HepG2 (cell line): ENCODE measurements around the gene BICRAL. TPM values are rescaled to one million over a fixed set of nuclear protein-coding genes. Genes with fewer than 3 reads are reported as not detected.

Experiments used
- ATAC-seq: fragments of 200-7000 bp; cut with Tn5 transposase; 3 replicates; pipeline ENCODE4 v1.9.1; 2020; ENCODE audit warnings: mild to moderate bottlenecking, moderate library complexity
- BruUV-seq: library from RNA; stranded (reverse); fragments of 400-500 nt; replicated peaks from 2 replicates; lab custom pipeline; 2021; lab: Mats Ljungman, UMichigan
- CTCF ChIA-PET: fragments of 300-600 bp; formaldehyde crosslinking; extraction: SDS; loops from one replicate; lab custom pipeline; 2021; ENCODE audit warnings: low total read pairs, inconsistent platforms, low intra/inter-chr PET ratio; lab: Yijun Ruan, JAX
- POLR2A ChIA-PET: fragments of 350-600 bp; sonication (Branson Sonifier 250); formaldehyde crosslinking; loops from one replicate; lab custom pipeline; 2020; ENCODE audit warnings: antibody characterized with exemption, inconsistent platforms; lab: Yijun Ruan, JAX
- DNase-seq: peaks from one replicate; pipeline ENCODE4 v3.0.0-alpha.2; 2015; ENCODE audit warnings: low spot score
- FAIRE-seq: peaks from 3 replicates; lab custom pipeline; 2011; peaks lifted over from hg19 to GRCh38; lab: Jason Lieb, UNC
- H2AFZ ChIP-seq: one replicate; pipeline ENCODE4 v1.6.1; 2011; ENCODE audit warnings: low read length, inconsistent platforms
- H3K27ac ChIP-seq: fragments of 300-600 bp; 3 replicates; pipeline ENCODE4 v1.8.0; 2011; ENCODE audit warnings: mixed run types, mild to moderate bottlenecking, mixed read lengths, low read length, inconsistent platforms; ENCODE audit not compliant: insufficient read depth; ENCODE audit errors: extremely low read length
- H3K27me3 ChIP-seq, 2 experiments: fragments of 200-600 bp in 1 of 2; 2 replicates in 1 of 2; 3 replicates in 1 of 2; pipeline versions ENCODE4 v1.6.0 to v1.8.0; 2011; ENCODE audit warnings: low read length in 2 of 2, mild to moderate bottlenecking in 2 of 2, moderate library complexity in 2 of 2, inconsistent platforms in 1 of 2; ENCODE audit not compliant: insufficient read depth in 2 of 2, control insufficient read depth in 1 of 2
- H3K36me3 ChIP-seq, 2 experiments: fragments of 200-600 bp in 1 of 2; replicated peaks in 1 of 2; 2 replicates in 1 of 2; 3 replicates in 1 of 2; pipeline versions ENCODE4 v1.5.1 to v1.8.0; 2011; ENCODE audit warnings: low read length in 2 of 2, inconsistent platforms in 1 of 2; ENCODE audit not compliant: insufficient read depth in 2 of 2, control insufficient read depth in 1 of 2
- H3K4me1 ChIP-seq: 2 replicates; pipeline ENCODE4 v1.5.1; 2012; ENCODE audit warnings: low read length, inconsistent platforms; ENCODE audit not compliant: insufficient read depth
- H3K4me2 ChIP-seq: 2 replicates; pipeline ENCODE4 v1.6.0; 2011; ENCODE audit warnings: low read depth, low read length, inconsistent platforms
- H3K4me3 ChIP-seq, 3 experiments: fragments of 200-600 bp in 1 of 3; sonication (generic), shearing (Covaris generic) in 1 of 3; replicated peaks in 1 of 3; 2 replicates each; pipeline ENCODE4 v1.5.1; 2011 to 2016; ENCODE audit warnings: low read length in 3 of 3, inconsistent platforms in 2 of 3, low read depth in 2 of 3, mild to moderate bottlenecking in 2 of 3, control low read depth in 1 of 3, mixed read lengths in 1 of 3; ENCODE audit not compliant: insufficient read depth in 1 of 3
- H3K79me2 ChIP-seq: one replicate; pipeline ENCODE4 v1.6.1; 2011; ENCODE audit warnings: low read length, inconsistent platforms; ENCODE audit not compliant: insufficient read depth
- H3K9ac ChIP-seq: 2 replicates; pipeline ENCODE4 v1.6.0; 2011; ENCODE audit warnings: mild to moderate bottlenecking, low read depth, low read length, inconsistent platforms; ENCODE audit not compliant: insufficient read depth
- H3K9me3 ChIP-seq: 2 replicates; pipeline ENCODE4 v1.5.1; 2012; ENCODE audit warnings: mild to moderate bottlenecking, low read length
- H4K20me1 ChIP-seq: 2 replicates; pipeline ENCODE4 v1.6.0; 2011; ENCODE audit warnings: inconsistent platforms, mild to moderate bottlenecking, low read length, moderate library complexity; ENCODE audit not compliant: insufficient read depth
- CBX1 ChIP-seq: IDR thresholded peaks from one replicate; pipeline ENCODE4 v1.6.1; 2016; ENCODE audit warnings: antibody characterized with exemption, low read depth
- GTF2F1 ChIP-seq: fragments of 150-350 bp; IDR thresholded peaks from 2 replicates; pipeline ENCODE4 v1.6.1; 2014; ENCODE audit warnings: low read length
- HNRNPUL1 ChIP-seq: fragments of 200-400 bp; formaldehyde crosslinking; IDR thresholded peaks from 2 replicates; pipeline ENCODE4 v1.6.1; 2017; ENCODE audit warnings: low read depth, mild to moderate bottlenecking, low read length, moderate library complexity
- MAFG ChIP-seq: sonication (generic); formaldehyde crosslinking; IDR thresholded peaks from 2 replicates; pipeline ENCODE4 v1.5.1; 2020; ENCODE audit warnings: mild to moderate bottlenecking, missing genetic modification reagents
- MYNN ChIP-seq: sonication (generic); formaldehyde crosslinking; IDR thresholded peaks from 2 replicates; pipeline ENCODE4 v1.4.0; 2020; ENCODE audit warnings: mild to moderate bottlenecking, low read depth, missing genetic modification reagents
- NFATC3 ChIP-seq: sonication (generic); formaldehyde crosslinking; IDR thresholded peaks from 2 replicates; pipeline ENCODE4 v1.5.1; 2020; ENCODE audit warnings: mild to moderate bottlenecking, missing genetic modification reagents
- NR3C1 ChIP-seq: sonication (generic); formaldehyde crosslinking; IDR thresholded peaks from 2 replicates; pipeline ENCODE4 v1.4.0; 2020; ENCODE audit warnings: missing genetic modification reagents
- SRSF4 ChIP-seq: fragments of 200-400 bp; formaldehyde crosslinking; IDR thresholded peaks from one replicate; pipeline ENCODE4 v1.6.1; 2018; ENCODE audit warnings: mild to moderate bottlenecking, low read depth, low read length, moderate library complexity; ENCODE audit not compliant: poor library complexity, severe bottlenecking
- TSC22D2 ChIP-seq: sonication (generic); formaldehyde crosslinking; IDR thresholded peaks from 2 replicates; pipeline ENCODE4 v1.5.1; 2020; ENCODE audit warnings: missing genetic modification reagents, mild to moderate bottlenecking, borderline replicate concordance
- ZNF160 ChIP-seq: sonication (generic); formaldehyde crosslinking; IDR thresholded peaks from 2 replicates; pipeline ENCODE4 v1.8.0; 2022; ENCODE audit warnings: mild to moderate bottlenecking, inconsistent platforms, missing genetic modification reagents
- ZNF317 ChIP-seq: sonication (generic); formaldehyde crosslinking; IDR thresholded peaks from 2 replicates; pipeline ENCODE4 v1.5.0; 2020; ENCODE audit warnings: mild to moderate bottlenecking, missing genetic modification reagents
- ZNF431 ChIP-seq: sonication (generic); formaldehyde crosslinking; IDR thresholded peaks from 2 replicates; pipeline ENCODE4 v1.9.0; 2022; ENCODE audit warnings: missing genetic modification reagents, low read depth, mild to moderate bottlenecking, borderline replicate concordance
- ZNF761 ChIP-seq: sonication (generic); formaldehyde crosslinking; conservative IDR thresholded peaks from 2 replicates; pipeline ENCODE4 v1.4.0; 2020; ENCODE audit warnings: mild to moderate bottlenecking, missing genetic modification reagents
- ZNF878 ChIP-seq: sonication (generic); formaldehyde crosslinking; IDR thresholded peaks from 2 replicates; pipeline ENCODE4 v1.8.1; 2023; ENCODE audit warnings: mild to moderate bottlenecking, missing genetic modification reagents, moderate library complexity
- WGBS: methylation state at CpG from one replicate; pipeline ENCODE4 v1.1.6; 2017; ENCODE audit warnings: low lambda C conversion rate; 5-methylcytosine and 5-hydroxymethylcytosine counted together
- in situ Hi-C: cut with HindIII; loops from 2 replicates; pipeline ENCODE4 v1.10.0; 2017; ENCODE audit warnings: low pct_unique_long_range_greater_than_20kb; ENCODE audit not compliant: extremely low pct_ligation_motif_present
- intact Hi-C: fragments of 100-400 bp; cut with micrococcal nuclease; formaldehyde crosslinking; loops from one replicate; pipeline ENCODE4 v1.10.0; 2022; ENCODE audit not compliant: unreplicated experiment
- polyA plus RNA-seq, 8 experiments: library from polyadenylated mRNA; depleted of rRNA in 3 of 8; stranded (reverse) in 7 of 8; unstranded in 1 of 8; fragments of >200 nt; fragmentation: Illumina TruSeq in 4 of 8; extraction: Trizol in 4 of 8; gene quantifications; 2 replicates each; pipeline versions ENCODE4 v1.2.1 to v1.2.3, GENCODE V29; 2011 to 2016; ENCODE audit warnings: low read depth in 4 of 8, missing spikeins in 1 of 8, mixed read lengths in 1 of 8; ENCODE audit not compliant: insufficient read depth in 1 of 8
- total RNA-seq, 5 experiments: library from RNA; depleted of rRNA; stranded (reverse); fragments of >200 nt; fragmentation: Illumina TruSeq; extraction: Trizol; gene quantifications; 2 replicates each; pipeline ENCODE4 v1.2.3, GENCODE V29; 2016; ENCODE audit warnings: low read depth in 1 of 5
- TF ChIP-seq, protein P1 (sequence below): sonication (generic); formaldehyde crosslinking; conservative IDR thresholded peaks from 2 replicates; pipeline ENCODE4 v1.4.0; 2020; ENCODE audit warnings: missing genetic modification reagents
- TF ChIP-seq, protein P2 (sequence below): sonication (generic); formaldehyde crosslinking; IDR thresholded peaks from 2 replicates; pipeline ENCODE4 v1.4.0; 2020; ENCODE audit warnings: mild to moderate bottlenecking, missing genetic modification reagents, borderline replicate concordance
- TF ChIP-seq, protein P3 (sequence below): IDR thresholded peaks from 2 replicates; pipeline ENCODE4 v1.6.1; 2016
- TF ChIP-seq, protein P4 (sequence below): sonication (generic); formaldehyde crosslinking; IDR thresholded peaks from 2 replicates; pipeline ENCODE4 v1.5.0; 2020; ENCODE audit warnings: mild to moderate bottlenecking, missing genetic modification reagents, borderline replicate concordance

The BICRAL gene
- total and polyA plus RNA-seq, 2 of the 13 experiments (the other 11 are each of a cell fraction or from before 2014, with no cell fraction given) = 5.0 to 13.5 TPM

DNA sequence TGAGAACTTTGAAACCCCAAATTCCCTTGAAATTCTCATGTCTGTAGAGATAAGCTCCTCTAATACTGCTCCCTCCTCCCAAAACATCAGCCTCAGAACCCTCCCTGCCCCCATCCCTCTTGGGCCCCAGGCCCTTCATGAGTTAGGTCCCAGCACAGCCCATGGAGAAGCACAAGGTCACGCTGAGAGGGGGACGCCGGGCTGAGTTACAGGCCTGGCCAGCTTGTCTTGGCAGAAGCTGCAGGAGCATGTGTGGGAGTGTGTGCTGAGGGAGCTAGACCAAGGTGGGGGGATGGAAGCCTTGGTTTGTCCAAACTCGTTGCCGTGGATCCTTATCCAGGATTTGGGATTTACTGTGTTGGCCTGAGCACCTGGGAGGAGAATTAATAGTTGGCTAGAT, 125.5 kb downstream of the BICRAL start:
- Histone ChIP-seq H3K27me3 (0 out of 5 replicates have a peak, but pooled peaks cover 0 to 4% of the 10 kb centered on the region in 2 experiments), H3K79me2 (no peaks in the 10 kb centered on the region), H3K4me3 (no peak overlapping the region), H2AFZ (no peak overlapping the region), H3K9ac (no peak overlapping the region), H4K20me1 (no peaks in the 10 kb centered on the region), H3K4me1 (peaks cover 46% of the 10 kb centered on the region), H3K4me2 (no peak overlapping the region), H3K27ac (no peak overlapping the region), H3K36me3 (no peaks in the 10 kb centered on the region), H3K9me3 (no peaks in the 10 kb centered on the region)
- POLR2A ChIA-PET = no interaction called here
- ATAC-seq = no peak
- intact Hi-C loops (no loop called here), in situ Hi-C loops (no loop called here)
- WGBS = 29% methylated on average over 5 of the region's 5 CpGs
- DNase-seq = no peak
- BruUV-seq = no TSS peak
- no peak for FAIRE-seq
- CTCF ChIA-PET = no interaction called here
- TF ChIP-seq ZNF761 = no peak
- TF ChIP-seq, protein P1, sequence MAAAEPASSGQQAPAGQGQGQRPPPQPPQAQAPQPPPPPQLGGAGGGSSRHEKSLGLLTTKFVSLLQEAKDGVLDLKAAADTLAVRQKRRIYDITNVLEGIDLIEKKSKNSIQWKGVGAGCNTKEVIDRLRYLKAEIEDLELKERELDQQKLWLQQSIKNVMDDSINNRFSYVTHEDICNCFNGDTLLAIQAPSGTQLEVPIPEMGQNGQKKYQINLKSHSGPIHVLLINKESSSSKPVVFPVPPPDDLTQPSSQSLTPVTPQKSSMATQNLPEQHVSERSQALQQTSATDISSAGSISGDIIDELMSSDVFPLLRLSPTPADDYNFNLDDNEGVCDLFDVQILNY (CRISPR knock-in tag) = no peak
- TF ChIP-seq HNRNPUL1 = no peak
- TF ChIP-seq ZNF431 = no peak
- no peak for TF ChIP-seq CBX1
- TF ChIP-seq SRSF4 = no peak
- TF ChIP-seq, protein P2, sequence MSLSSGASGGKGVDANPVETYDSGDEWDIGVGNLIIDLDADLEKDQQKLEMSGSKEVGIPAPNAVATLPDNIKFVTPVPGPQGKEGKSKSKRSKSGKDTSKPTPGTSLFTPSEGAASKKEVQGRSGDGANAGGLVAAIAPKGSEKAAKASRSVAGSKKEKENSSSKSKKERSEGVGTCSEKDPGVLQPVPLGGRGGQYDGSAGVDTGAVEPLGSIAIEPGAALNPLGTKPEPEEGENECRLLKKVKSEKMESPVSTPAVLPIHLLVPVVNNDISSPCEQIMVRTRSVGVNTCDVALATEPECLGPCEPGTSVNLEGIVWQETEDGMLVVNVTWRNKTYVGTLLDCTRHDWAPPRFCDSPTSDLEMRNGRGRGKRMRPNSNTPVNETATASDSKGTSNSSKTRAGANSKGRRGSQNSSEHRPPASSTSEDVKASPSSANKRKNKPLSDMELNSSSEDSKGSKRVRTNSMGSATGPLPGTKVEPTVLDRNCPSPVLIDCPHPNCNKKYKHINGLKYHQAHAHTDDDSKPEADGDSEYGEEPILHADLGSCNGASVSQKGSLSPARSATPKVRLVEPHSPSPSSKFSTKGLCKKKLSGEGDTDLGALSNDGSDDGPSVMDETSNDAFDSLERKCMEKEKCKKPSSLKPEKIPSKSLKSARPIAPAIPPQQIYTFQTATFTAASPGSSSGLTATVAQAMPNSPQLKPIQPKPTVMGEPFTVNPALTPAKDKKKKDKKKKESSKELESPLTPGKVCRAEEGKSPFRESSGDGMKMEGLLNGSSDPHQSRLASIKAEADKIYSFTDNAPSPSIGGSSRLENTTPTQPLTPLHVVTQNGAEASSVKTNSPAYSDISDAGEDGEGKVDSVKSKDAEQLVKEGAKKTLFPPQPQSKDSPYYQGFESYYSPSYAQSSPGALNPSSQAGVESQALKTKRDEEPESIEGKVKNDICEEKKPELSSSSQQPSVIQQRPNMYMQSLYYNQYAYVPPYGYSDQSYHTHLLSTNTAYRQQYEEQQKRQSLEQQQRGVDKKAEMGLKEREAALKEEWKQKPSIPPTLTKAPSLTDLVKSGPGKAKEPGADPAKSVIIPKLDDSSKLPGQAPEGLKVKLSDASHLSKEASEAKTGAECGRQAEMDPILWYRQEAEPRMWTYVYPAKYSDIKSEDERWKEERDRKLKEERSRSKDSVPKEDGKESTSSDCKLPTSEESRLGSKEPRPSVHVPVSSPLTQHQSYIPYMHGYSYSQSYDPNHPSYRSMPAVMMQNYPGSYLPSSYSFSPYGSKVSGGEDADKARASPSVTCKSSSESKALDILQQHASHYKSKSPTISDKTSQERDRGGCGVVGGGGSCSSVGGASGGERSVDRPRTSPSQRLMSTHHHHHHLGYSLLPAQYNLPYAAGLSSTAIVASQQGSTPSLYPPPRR (CRISPR knock-in tag) = no peak
- TF ChIP-seq, protein P3, sequence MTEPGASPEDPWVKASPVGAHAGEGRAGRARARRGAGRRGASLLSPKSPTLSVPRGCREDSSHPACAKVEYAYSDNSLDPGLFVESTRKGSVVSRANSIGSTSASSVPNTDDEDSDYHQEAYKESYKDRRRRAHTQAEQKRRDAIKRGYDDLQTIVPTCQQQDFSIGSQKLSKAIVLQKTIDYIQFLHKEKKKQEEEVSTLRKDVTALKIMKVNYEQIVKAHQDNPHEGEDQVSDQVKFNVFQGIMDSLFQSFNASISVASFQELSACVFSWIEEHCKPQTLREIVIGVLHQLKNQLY = no peak
- TF ChIP-seq NR3C1 (CRISPR knock-in tag) = no peak
- TF ChIP-seq ZNF160 (CRISPR knock-in tag) = no peak
- no peak for TF ChIP-seq MYNN
- TF ChIP-seq ZNF317 (CRISPR knock-in tag) = no peak
- no peak for TF ChIP-seq GTF2F1
- TF ChIP-seq, protein P4, sequence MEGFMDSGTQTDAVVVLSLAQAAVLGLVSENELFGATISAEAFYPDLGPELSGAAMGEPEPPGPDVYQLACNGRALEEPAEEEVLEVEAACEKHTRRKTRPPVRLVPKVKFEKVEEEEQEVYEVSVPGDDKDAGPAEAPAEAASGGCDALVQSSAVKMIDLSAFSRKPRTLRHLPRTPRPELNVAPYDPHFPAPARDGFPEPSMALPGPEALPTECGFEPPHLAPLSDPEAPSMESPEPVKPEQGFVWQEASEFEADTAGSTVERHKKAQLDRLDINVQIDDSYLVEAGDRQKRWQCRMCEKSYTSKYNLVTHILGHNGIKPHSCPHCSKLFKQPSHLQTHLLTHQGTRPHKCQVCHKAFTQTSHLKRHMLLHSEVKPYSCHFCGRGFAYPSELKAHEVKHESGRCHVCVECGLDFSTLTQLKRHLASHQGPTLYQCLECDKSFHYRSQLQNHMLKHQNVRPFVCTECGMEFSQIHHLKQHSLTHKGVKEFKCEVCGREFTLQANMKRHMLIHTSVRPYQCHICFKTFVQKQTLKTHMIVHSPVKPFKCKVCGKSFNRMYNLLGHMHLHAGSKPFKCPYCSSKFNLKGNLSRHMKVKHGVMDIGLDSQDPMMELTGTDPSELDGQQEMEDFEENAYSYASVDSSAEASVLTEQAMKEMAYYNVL (CRISPR knock-in tag) = no peak
- TF ChIP-seq ZNF878 = no peak
- no peak for TF ChIP-seq TSC22D2 (CRISPR knock-in tag)
- no peak for TF ChIP-seq MAFG (CRISPR knock-in tag)
- no peak for TF ChIP-seq NFATC3
